Measurements from ENCODE around the gene OR6X1.

DNA sequence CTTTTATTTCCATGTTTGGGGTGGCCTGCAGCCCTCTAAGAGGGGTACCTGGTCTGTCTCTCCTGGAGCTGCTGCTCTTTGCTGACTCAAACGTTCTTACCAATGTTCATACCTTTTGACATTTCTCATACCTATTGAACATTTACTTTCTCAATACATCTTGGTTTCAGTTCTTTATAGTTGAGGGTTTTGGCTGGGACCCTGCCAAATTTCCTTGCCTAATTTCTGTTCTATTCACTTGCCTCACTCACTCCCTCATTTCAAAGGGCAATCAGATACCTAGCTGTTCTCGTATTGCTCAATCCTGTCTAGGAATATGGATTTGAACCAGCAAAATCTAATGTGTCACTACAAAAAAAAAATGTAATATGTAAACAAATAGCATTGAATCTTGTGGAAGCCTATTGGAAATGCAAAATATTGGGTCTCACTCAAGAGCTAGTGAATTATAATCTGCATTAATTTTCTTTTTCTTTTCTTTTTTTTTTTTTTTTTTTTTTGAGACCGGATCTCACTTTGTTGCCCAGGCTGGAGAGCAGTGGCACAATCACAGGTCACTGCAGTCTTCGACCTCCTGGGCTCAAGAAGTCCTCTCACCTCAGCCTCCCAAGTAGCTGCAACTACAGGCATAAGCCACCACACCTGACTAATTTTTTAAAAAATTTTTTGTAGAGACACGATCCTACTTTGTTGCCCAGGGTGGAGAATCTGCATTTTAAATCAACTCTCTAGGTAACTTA, 44.4 kb upstream of the OR6X1 start:
- TF ChIP-seq, protein P1, sequence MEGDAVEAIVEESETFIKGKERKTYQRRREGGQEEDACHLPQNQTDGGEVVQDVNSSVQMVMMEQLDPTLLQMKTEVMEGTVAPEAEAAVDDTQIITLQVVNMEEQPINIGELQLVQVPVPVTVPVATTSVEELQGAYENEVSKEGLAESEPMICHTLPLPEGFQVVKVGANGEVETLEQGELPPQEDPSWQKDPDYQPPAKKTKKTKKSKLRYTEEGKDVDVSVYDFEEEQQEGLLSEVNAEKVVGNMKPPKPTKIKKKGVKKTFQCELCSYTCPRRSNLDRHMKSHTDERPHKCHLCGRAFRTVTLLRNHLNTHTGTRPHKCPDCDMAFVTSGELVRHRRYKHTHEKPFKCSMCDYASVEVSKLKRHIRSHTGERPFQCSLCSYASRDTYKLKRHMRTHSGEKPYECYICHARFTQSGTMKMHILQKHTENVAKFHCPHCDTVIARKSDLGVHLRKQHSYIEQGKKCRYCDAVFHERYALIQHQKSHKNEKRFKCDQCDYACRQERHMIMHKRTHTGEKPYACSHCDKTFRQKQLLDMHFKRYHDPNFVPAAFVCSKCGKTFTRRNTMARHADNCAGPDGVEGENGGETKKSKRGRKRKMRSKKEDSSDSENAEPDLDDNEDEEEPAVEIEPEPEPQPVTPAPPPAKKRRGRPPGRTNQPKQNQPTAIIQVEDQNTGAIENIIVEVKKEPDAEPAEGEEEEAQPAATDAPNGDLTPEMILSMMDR (IDR thresholded peaks at IDR 0.05; ENCODE audit: low read depth, low read length), result no peak
- TF ChIP-seq EZH2phosphoT487 (IDR thresholded peaks at IDR 0.05; ENCODE audit: low read depth), result no peak

Data from OCI-LY3 (cell line).